SHP77 (cell line): ENCODE data around the gene GRK1.
"Not testable (repeated sequence)": the region's sequence is repeated elsewhere in the genome, so short reads cannot be mapped to it uniquely, and the experiment has no call there.

Experiments used
- DNase-seq, 2 experiments: peaks; one replicate each; lab custom pipeline; 2025; lab: John Stamatoyannopoulos, UW

GRK1 gene

GRCh38 chr13:113665597-113666328 is 1.3 kb upstream of the GRK1 start:
- no peak for DNase-seq

DNA sequence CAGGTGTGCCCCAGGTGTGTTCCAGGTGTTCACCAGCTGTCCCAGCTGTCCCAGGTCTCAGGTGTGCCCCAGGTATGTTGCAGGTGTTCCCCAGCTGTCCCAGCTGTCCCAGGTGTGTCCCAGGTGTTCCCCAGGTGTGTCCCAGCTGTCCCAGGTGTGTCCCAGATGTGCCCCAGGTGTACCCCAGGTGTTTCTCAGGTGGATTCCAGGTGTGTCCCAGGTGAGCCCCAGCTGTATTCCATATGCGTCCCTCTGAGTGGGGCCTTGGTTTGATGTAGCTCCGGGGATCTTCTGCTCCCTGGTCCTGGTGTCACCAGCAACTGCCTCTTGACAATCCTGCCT is 719 bp upstream of the GRK1 start:
- no peak for DNase-seq

DNA sequence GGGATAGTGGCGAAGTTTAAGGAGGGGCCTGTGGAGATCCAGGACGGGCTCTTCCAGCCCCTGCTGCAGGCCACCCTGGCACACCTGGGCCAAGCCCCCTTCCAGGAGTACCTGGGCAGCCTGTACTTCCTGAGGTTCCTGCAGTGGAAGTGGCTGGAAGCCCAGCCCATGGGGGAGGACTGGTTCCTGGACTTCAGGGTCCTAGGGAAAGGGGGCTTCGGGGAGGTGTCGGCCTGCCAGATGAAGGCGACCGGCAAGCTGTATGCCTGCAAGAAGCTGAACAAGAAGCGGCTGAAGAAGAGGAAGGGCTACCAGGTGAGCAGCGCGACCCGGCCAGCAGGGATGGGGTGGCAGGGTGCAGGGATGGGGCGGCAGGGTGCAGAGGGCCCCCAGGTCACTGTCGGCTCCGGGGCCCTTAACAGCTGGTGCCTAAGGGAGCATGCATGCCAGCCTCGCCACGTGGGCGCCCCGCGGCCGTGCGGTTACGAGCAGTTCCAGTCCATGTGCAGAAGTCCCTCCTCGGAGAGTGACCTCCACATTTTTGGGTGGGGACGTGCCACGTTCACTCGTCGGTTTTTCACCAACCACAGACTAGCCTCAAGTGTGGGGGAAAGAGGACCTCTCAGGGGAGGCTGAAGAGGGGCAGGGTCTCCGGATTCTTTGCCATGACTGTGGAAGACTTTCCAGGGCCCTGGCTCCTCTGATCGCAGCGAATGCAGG is 912 bp downstream of the GRK1 start:
- DNase-seq: no peak

DNA sequence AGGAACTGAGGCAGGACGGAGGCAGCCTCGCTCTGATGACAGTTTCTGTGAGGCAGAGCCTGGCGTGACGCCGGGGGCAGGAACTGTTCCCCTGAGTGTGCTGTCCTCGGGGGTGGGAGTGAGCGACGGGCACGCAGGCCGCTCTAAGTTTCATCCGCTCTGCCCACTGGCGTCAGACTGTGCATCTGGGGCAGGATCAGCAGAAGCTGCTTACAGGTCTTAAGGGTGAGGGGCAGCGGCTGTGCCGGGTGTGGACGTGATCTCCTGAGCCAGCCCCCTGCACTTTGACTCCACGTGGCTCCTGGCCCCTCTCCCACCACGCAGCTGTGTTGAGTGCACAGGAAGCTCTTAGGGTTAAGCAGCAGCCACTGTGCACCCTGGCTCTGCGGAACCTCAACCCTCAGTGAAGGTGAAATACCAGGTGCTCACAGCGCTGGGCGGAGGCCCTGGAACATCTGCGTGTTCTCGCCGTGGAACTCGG is 1.5 kb downstream of the GRK1 start:
- no peak for DNase-seq

DNA sequence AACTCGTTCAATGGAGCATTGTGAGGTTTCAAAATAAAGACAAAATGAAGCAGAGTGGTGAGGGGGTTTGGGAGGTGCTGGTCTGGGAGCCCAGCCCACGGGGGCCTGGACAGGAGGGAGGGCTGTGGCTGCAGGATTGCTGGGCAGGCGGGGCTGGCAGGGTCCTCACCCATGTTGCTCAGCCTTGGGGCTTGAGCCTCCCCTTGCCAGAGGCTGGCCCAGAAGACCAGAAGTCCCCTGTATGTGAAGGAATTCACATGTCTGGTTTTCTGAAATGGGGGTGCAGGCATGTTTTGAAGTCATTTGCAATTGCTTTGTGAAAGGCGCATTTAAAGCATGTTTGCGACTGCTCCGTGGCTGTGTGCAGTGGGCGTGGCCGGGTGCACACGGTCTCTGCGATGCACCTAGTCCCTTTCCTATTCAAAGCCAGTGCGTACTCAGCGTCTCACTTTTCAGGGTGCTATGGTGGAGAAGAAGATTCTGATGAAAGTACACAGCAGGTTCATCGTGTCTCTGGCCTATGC is 2.3 kb downstream of the GRK1 start:
- DNase-seq: no peak

- DNase-seq: no peak
Observed at GRCh38 chr13:113669755-113670341, 2.8 kb downstream of the GRK1 start.

DNA sequence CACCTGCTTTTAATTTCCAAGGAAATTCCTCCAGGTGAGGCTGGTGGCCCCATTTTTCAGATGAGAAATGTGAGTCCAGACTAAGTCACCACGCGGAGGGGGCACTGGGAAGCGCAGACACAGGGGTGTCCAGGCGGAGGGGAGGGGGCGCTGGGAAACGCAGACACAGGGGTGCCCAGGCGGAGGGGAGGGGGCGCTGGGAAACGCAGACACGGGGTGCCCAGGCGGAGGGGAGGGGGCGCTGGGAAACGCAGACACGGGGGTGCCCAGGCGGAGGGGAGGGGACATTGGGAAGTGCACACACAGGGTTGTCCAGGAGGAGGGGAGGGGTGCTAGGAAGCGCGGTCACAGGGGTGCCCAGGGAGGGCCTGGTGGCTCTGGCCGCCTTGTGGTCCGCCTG is 3.5 kb downstream of the GRK1 start:
- no peak for DNase-seq

- DNase-seq: no peak
Observed at GRCh38 chr13:113671066-113672001, 4.3 kb downstream of the GRK1 start.

DNA sequence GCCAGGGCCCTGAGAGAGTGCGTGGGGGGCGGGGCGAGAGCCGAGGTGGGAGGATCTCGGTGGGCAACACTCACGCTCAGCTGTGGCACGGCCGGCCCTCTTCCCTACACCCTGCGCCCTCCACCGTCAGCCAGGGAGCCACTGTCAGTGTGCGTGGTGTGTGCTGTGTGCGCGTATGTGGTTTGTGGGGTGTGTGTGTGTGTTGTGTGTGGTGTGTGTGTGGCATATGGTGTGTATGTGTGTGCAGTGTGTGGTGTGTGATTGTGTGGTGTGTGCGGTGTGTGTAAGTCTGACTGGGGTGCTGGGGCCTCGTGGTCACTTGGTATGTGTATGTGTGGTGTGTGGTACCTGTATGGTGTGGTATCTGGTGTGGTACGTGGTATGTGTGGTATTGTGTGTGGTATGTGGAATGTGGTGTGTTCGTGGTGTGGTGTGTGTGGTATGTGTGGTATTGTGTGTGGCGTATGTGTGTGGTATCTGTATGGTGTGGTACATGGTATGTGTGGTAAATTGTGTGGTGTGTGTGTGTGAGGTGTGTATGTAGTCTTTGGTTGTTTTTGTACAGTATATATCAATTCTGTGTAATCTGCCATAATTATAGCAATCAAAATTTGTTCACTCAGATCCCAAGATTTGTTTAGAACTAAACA is 5.1 kb downstream of the GRK1 start:
- DNase-seq: no peak

DNA sequence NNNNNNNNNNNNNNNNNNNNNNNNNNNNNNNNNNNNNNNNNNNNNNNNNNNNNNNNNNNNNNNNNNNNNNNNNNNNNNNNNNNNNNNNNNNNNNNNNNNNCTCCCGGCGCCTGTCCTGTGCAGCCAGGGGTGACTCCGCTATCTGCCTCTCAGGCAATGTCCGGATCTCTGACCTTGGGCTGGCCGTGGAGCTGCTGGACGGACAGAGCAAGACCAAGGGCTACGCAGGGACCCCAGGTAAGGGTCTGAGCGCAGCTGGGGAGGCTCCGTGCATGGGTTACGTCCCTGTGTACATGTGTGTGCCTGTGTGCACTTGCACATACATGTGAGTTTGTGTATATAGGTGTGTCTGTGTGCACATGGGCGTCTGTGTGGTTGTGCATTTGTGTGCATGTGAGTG is 55.9 kb downstream of the GRK1 start:
- no peak for DNase-seq

GRCh38 chr13:113723410-113724015 is 56.5 kb downstream of the GRK1 start:
- no peak for DNase-seq

GRCh38 chr13:113724016-113724758 is 57.2 kb downstream of the GRK1 start:
- DNase-seq: peak in 1 of 2 experiments; percentile 41

- DNase-seq: peak; percentile 87 to 89
Observed at GRCh38 chr13:113724780-113725315, 57.8 kb downstream of the GRK1 start.

DNA sequence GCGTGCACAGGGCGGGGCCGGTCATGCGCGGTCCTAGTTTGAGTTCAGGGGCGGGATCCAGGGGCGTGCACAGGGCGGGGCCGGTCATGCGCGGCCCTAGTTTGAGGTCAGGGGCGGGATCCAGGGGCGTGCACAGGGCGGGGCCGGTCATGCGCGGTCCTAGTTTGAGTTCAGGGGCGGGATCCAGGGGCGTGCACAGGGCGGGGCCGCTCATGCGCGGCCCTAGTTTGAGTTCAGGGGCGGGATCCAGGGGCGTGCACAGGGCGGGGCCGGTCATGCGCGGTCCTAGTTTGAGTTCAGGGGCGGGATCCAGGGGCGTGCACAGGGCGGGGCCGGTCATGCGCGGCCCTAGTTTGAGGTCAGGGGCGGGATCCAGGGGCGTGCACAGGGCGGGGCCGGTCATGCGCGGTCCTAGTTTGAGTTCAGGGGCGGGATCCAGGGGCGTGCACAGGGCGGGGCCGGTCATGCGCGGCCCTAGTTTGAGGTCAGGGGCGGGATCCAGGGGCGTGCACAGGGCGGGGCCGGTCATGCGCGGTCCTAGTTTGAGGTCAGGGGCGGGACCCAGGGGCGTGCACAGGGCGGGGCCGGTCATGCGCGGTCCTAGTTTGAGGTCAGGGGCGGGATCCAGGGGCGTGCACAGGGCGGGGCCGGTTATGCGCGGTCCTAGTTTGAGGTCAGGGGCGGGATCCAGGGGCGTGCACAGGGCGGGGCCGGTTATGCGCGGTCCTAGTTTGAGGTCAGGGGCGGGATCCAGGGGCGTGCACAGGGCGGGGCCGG is 58.5 kb downstream of the GRK1 start:
- not testable (repeated sequence) for DNase-seq

GRCh38 chr13:113726106-113726821 is 59.2 kb downstream of the GRK1 start:
- DNase-seq: peak; percentile 52 to 67

GRCh38 chr13:113726961-113727411 is 60.0 kb downstream of the GRK1 start:
- DNase-seq: peak; percentile 88 to 94

DNA sequence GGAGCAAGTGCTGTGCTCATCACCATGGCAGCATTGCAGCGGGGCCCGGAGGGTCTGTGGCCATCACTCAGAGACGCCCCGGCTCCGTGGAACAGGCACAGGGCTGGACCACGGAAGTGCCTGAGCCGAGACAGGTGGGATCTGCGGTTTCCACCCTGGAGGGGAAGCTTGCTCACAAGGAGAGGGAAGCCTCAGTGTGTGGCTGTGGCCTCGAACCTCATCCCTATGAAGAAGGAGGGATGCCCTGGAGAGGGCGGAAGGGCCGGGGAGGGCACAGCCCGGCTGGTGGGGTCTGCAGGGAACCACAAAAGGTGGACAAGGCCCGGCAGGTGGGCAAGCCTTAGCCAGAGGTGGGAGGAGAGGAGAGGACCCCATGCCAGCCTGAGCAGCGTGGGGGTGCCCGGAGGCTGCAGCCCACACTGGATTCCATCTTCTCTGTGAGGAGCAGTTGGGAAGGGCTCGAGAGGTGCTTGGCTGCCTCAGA is 61.6 kb downstream of the GRK1 start:
- DNase-seq: no peak
